Measurements from ENCODE around the gene SEPTIN11. TPM values are rescaled to one million over a fixed set of nuclear protein-coding genes. Genes with fewer than 3 reads are reported as not detected.

The SEPTIN11 gene
- total RNA-seq, 6 donors from 2014 or later = 56.3 to 136 (median 94.0) TPM

- Histone ChIP-seq H3K27ac (peak overlapping the region in 3 of 4 donors; percentile 16 to 61 (median 22)), H3K4me1 (peaks cover 27 to 53% (median 34%) of the 10 kb centered on the region in 4 donors)
- TF ChIP-seq POLR2A (IDR thresholded peaks at IDR 0.05) = no peak
- no peak for TF ChIP-seq EP300 (IDR thresholded peaks at IDR 0.05)
- TF ChIP-seq POLR2AphosphoS5 (IDR thresholded peaks at IDR 0.05) = no peak
- no peak for TF ChIP-seq CTCF (IDR thresholded peaks at IDR 0.05)
These were observed 38.1 kb downstream of the SEPTIN11 start for GRCh38 chr4:76987685-76988084.

DNA sequence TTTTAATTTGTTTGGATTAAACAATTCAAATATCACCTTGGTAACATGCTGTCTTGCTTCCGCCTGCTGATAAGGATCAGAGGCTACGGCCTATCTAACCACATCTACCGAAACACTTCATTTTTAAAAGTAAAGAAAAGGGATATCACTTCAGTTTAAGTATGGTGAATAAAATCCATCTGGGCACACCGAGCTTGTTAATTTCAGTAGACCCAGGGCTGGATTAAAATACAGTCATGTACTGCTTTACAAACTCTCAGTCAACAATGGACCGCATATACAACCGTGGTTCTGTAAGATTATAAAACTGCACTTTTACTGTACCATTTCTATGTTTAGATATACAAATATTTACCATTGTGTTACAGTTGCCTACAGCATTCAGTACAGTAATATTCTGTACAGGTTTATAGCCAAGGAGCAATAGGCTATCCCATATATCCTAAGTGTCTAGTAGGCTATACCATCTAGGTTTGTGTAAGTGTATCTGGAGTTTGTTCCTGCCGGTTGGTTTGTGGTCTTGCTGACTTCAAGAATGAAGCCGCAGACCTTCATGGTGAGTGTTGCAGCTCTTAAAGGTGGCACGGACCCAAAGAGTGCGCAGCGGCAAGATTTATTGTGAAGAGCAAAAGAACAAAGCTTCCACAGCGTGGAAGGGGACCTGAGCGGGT, 40.0 kb downstream of the SEPTIN11 start:
- DNase-seq (no peak), ATAC-seq (ENCODE audit: low FRiP score in 2 of 2) (no peak)
- TF ChIP-seq EP300 (IDR thresholded peaks at IDR 0.05) (no peak), POLR2A (IDR thresholded peaks at IDR 0.05) (no peak), CTCF (IDR thresholded peaks at IDR 0.05) (no peak), POLR2AphosphoS5 (IDR thresholded peaks at IDR 0.05) (no peak)
- H3K27me3 ChIP-seq = no peaks in the 10 kb centered on the region
- no peaks in the 10 kb centered on the region for H3K9me3 ChIP-seq
- no peak overlapping the region for H3K4me3 ChIP-seq
- H3K36me3 ChIP-seq = no peaks in the 10 kb centered on the region
- H3K27ac ChIP-seq = no peak overlapping the region
- 47 to 61% methylated on average over 13 of the region's 13 CpGs for WGBS, 2 donors
- peaks cover 11 to 36% (median 18%) of the 10 kb centered on the region in 4 donors for H3K4me1 ChIP-seq

More at GRCh38 chr4:76987685-76988084, 38.1 kb downstream of the SEPTIN11 start:
- H3K36me3 ChIP-seq = no peaks in the 10 kb centered on the region
- H3K9me3 ChIP-seq = no peaks in the 10 kb centered on the region
- ATAC-seq (ENCODE audit: low FRiP score in 2 of 2) (peak in 1 of 2 donors; percentile 41), DNase-seq (no peak)
- 66 to 69% methylated on average over 4 of the region's 4 CpGs for WGBS, 2 donors
- no peak overlapping the region for H3K4me3 ChIP-seq
- H3K27me3 ChIP-seq = no peaks in the 10 kb centered on the region

DNA sequence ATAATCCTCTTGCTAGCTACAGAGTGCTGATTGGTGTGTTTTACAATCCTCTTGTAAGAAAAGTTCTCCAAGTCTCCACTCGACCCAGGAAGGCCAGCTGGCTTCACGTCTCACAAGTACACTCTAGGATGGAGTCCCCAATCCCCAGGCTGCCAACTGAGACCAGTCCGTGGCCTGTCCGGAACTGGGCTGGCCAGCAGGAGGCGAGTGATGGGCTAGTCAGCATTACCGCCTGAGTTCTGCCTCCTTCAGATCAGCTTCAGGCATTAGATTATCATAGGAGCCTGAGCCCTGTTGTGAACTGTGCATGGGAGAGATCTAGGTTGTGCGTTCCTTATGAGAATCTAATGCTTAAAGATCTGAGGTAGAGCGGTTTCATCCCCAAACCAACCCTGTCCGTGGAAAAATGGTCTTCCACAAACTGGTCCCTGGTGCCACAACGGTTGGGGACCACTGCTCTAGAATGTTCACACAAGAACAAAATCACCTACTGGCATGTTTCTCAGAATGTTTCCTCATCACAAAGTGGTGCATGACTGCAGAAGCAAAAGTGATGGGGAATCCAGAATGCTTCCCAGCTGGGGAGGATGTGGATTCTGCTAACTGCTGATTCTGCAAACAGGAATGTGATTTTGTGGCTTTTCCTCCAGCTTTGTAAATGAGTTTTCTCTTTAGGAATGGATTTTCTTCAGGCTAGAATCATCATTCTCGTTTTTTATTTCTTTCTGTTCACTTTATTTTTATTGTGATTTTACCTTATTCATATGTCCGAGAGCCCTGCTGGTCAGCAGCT, 40.9 kb downstream of the SEPTIN11 start:
- peak overlapping the region in 1 of 4 donors; percentile 53 for H3K27ac ChIP-seq
- peaks cover 2 to 27% (median 14%) of the 10 kb centered on the region in 4 donors for H3K4me1 ChIP-seq
- H3K36me3 ChIP-seq = no peaks in the 10 kb centered on the region
- TF ChIP-seq POLR2AphosphoS5 (IDR thresholded peaks at IDR 0.05) (no peak), POLR2A (IDR thresholded peaks at IDR 0.05) (no peak), CTCF (IDR thresholded peaks at IDR 0.05) (no peak), EP300 (IDR thresholded peaks at IDR 0.05) (no peak)
- WGBS, 2 donors = 87 to 94% methylated on average over 8 to 12 of the region's 12 CpGs
- DNase-seq = peak in 1 of 2 donors; percentile 27
- no peaks in the 10 kb centered on the region for H3K9me3 ChIP-seq
- no peaks in the 10 kb centered on the region for H3K27me3 ChIP-seq
- ATAC-seq (ENCODE audit: low FRiP score in 2 of 2) = no peak
- no peak overlapping the region for H3K4me3 ChIP-seq

DNA sequence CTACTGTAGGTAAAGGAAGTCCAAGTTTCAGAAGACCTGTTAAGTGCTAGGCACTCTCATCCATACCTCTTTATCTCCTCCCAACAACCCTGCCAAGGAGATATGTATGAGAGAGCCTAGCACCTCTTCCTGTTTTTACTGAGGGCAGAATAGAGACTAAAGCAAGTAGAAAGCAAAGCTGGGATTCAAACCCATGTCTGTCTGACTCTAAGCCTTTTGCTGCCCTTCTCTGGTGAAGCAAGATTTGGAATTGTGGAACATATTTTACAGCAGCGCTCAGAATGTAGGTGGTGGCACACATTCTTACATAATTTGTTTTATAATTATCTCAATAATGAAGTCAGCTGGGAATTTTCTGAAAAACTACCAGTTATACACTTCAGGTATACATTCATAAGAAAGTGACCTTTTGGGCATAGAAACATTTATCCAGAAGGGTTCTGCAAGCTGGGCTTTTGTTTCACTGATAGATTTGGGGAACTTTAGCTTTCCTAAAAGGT, 41.7 kb downstream of the SEPTIN11 start:
- no peaks in the 10 kb centered on the region for H3K27me3 ChIP-seq
- peaks cover 0 to 20% (median 9%) of the 10 kb centered on the region in 4 donors for H3K4me1 ChIP-seq
- no peaks in the 10 kb centered on the region for H3K9me3 ChIP-seq
- TF ChIP-seq POLR2AphosphoS5 (IDR thresholded peaks at IDR 0.05) (no peak), CTCF (IDR thresholded peaks at IDR 0.05) (no peak), POLR2A (IDR thresholded peaks at IDR 0.05) (no peak), EP300 (IDR thresholded peaks at IDR 0.05) (no peak)
- peak overlapping the region in 2 of 4 donors; percentile 10 to 53 for H3K27ac ChIP-seq
- 90 to 93% methylated on average over 1 of the region's 1 CpG for WGBS, 2 donors
- H3K4me3 ChIP-seq = no peak overlapping the region
- no peaks in the 10 kb centered on the region for H3K36me3 ChIP-seq
- DNase-seq = no peak
- ATAC-seq (ENCODE audit: low FRiP score in 2 of 2) = no peak

All from upper lobe of left lung (tissue), 6 donors.